ENCODE results near the gene PLEKHH1.

- TF ChIP-seq CTCF (IDR thresholded peaks at IDR 0.05) (no peak), EP300 (IDR thresholded peaks at IDR 0.05) (no peak), POLR2A (IDR thresholded peaks at IDR 0.05) (no peak), POLR2AphosphoS5 (IDR thresholded peaks at IDR 0.05) (no peak)
Measured at GRCh38 chr14:67512463-67513310, 20.4 kb upstream of the PLEKHH1 start.
